ENCODE data around the gene VGLL4. TPM values are rescaled to one million over a fixed set of nuclear protein-coding genes. Genes with fewer than 3 reads are reported as not detected.

The VGLL4 gene
- total RNA-seq, 1 donor from 2014 or later, result 120 TPM

GRCh38 chr3:11653298-11654055 is 9.8 kb upstream of the VGLL4 start:
- Mint-ChIP-seq H3K27me3 (ENCODE audit: unreplicated experiment) (no peaks in the 10 kb centered on the region), H3K9me3 (ENCODE audit: unreplicated experiment) (no peaks in the 10 kb centered on the region), H3K36me3 (ENCODE audit: low read depth, unreplicated experiment) (no peaks in the 10 kb centered on the region), H3K27ac (ENCODE audit: unreplicated experiment) (peak overlapping the region; percentile 54), H3K4me3 (ENCODE audit: unreplicated experiment) (no peak overlapping the region), H3K4me1 (ENCODE audit: unreplicated experiment) (peaks cover 44% of the 10 kb centered on the region)
- peak; percentile 22 for TF ChIP-seq CTCF (IDR thresholded peaks at IDR 0.05; ENCODE audit: unreplicated experiment)
- DNase-seq (ENCODE audit: low spot score), result no peak

GRCh38 chr3:11651900-11652299 is 8.2 kb upstream of the VGLL4 start:
- DNase-seq (ENCODE audit: low spot score), result no peak
- Mint-ChIP-seq H3K27ac (ENCODE audit: unreplicated experiment) (no peak overlapping the region), H3K4me3 (ENCODE audit: unreplicated experiment) (no peak overlapping the region), H3K27me3 (ENCODE audit: unreplicated experiment) (no peaks in the 10 kb centered on the region), H3K36me3 (ENCODE audit: low read depth, unreplicated experiment) (no peaks in the 10 kb centered on the region), H3K4me1 (ENCODE audit: unreplicated experiment) (peaks cover 33% of the 10 kb centered on the region), H3K9me3 (ENCODE audit: unreplicated experiment) (no peaks in the 10 kb centered on the region)
- peak; percentile 87 for TF ChIP-seq CTCF (IDR thresholded peaks at IDR 0.05; ENCODE audit: unreplicated experiment)

GRCh38 chr3:11651477-11651876 is 7.8 kb upstream of the VGLL4 start:
- no peaks in the 10 kb centered on the region for H3K27me3 Mint-ChIP-seq (ENCODE audit: unreplicated experiment)
- H3K36me3 Mint-ChIP-seq (ENCODE audit: low read depth, unreplicated experiment), result no peaks in the 10 kb centered on the region

GRCh38 chr3:11650391-11650790 is 6.7 kb upstream of the VGLL4 start:
- TF ChIP-seq CTCF (IDR thresholded peaks at IDR 0.05; ENCODE audit: unreplicated experiment), result no peak
- Mint-ChIP-seq H3K4me3 (ENCODE audit: unreplicated experiment) (no peak overlapping the region), H3K36me3 (ENCODE audit: low read depth, unreplicated experiment) (no peaks in the 10 kb centered on the region), H3K4me1 (ENCODE audit: unreplicated experiment) (peaks cover 20% of the 10 kb centered on the region), H3K27me3 (ENCODE audit: unreplicated experiment) (no peaks in the 10 kb centered on the region), H3K9me3 (ENCODE audit: unreplicated experiment) (no peaks in the 10 kb centered on the region), H3K27ac (ENCODE audit: unreplicated experiment) (no peak overlapping the region)
- DNase-seq (ENCODE audit: low spot score), result no peak

More at GRCh38 chr3:11651477-11651876, 7.8 kb upstream of the VGLL4 start:
- H3K4me1 Mint-ChIP-seq (ENCODE audit: unreplicated experiment), result peaks cover 29% of the 10 kb centered on the region
- no peaks in the 10 kb centered on the region for H3K9me3 Mint-ChIP-seq (ENCODE audit: unreplicated experiment)
- no peak for TF ChIP-seq CTCF (IDR thresholded peaks at IDR 0.05; ENCODE audit: unreplicated experiment)
- DNase-seq (ENCODE audit: low spot score), result no peak
- H3K27ac Mint-ChIP-seq (ENCODE audit: unreplicated experiment), result no peak overlapping the region
- no peak overlapping the region for H3K4me3 Mint-ChIP-seq (ENCODE audit: unreplicated experiment)

- TF ChIP-seq CTCF (IDR thresholded peaks at IDR 0.05; ENCODE audit: unreplicated experiment), result no peak
- H3K9me3 Mint-ChIP-seq (ENCODE audit: unreplicated experiment), result no peaks in the 10 kb centered on the region
- no peaks in the 10 kb centered on the region for H3K36me3 Mint-ChIP-seq (ENCODE audit: low read depth, unreplicated experiment)
- H3K27me3 Mint-ChIP-seq (ENCODE audit: unreplicated experiment), result no peaks in the 10 kb centered on the region
- H3K4me1 Mint-ChIP-seq (ENCODE audit: unreplicated experiment), result peaks cover 7% of the 10 kb centered on the region
- no peak overlapping the region for H3K27ac Mint-ChIP-seq (ENCODE audit: unreplicated experiment)
- DNase-seq (ENCODE audit: low spot score), result no peak
- no peak overlapping the region for H3K4me3 Mint-ChIP-seq (ENCODE audit: unreplicated experiment)
Observed at GRCh38 chr3:11648735-11649134, 5.0 kb upstream of the VGLL4 start.

All from endothelial cell (in vitro differentiated cells).